Urothelium cell line (cell line): ENCODE results near the gene ACSS1.
A peak's percentile ranks its signal among the peaks of the same experiment; 100 is the strongest.

Source experiments
- DNase-seq: peaks from one replicate; pipeline ENCODE4 v3.0.0; 2011; ENCODE audit warnings: low spot score, mixed read lengths
- FAIRE-seq: peaks from 2 replicates; lab custom pipeline; 2011; peaks lifted over from hg19 to GRCh38; lab: Jason Lieb, UNC

ACSS1 gene

GRCh38 chr20:25033265-25033923 lies 24.5 kb downstream of the ACSS1 start:
- DNase-seq, result no peak
- FAIRE-seq, result no peak

DNA sequence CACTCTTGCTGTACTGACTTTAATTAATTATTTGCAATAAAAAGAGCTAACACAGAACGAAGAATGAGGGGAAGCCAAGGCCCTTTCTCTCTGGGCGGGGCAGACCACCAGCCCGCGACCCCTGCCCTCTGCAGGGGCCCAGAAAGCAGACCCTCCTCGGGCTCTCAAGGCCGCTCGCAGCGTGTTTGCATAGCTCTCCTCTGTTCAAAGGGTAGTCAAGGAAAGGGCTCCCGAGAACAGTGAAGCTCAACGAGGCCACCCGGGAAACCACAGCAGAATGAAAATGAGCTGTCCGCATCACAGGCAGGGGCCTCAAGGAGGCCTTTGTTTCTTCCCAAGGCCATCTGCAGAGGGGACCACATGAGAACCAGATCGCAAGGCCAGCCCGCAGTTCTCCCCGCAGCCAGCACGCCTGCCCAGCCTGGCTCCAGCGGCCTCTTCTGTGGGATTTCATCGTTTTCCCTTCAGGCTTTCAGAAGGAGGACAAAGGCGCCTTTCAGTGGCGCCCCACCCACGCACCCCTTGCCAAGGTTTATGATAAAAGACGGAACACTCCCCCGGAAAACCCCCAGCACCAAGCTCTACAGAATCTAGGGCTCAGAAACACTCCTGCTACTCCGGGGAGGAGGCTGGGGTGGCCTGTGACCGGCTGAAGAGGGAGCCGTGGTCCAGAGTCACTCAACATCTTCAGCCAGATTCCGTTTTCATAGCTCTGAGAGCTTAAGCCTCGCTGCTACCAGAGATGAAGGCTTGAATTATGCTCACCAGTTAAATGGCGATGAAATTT lies 25.3 kb downstream of the ACSS1 start:
- DNase-seq (peak; percentile 57), FAIRE-seq (no peak)

DNA sequence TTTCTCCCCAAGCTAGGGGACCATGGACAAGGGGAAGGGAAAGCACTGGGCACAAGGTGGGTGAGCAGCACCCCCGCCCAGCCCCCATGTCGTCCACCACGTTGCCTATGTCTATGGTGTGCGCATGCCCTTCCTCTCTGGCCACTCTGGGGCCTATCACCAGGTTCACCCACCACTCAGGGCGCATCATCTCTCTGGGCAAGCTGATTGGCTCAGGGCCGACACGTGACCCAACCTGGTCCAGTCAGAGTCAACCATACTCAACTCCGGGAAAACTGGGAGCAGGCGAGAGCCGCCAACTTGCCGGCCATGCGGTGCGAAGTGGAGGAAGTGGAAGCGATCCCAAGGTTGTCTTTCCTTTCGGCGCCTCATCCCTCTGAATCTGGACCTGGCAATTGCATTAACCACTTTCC lies 25.9 kb downstream of the ACSS1 start:
- DNase-seq (no peak), FAIRE-seq (no peak)

- no peak for DNase-seq
- FAIRE-seq, result no peak
Measured at GRCh38 chr20:25031241-25031640, 26.7 kb downstream of the ACSS1 start.

- FAIRE-seq (no peak), DNase-seq (no peak)
Measured at GRCh38 chr20:25030649-25031207, 27.2 kb downstream of the ACSS1 start.

- FAIRE-seq (no peak), DNase-seq (no peak)
Measured at GRCh38 chr20:25030007-25030648, 27.8 kb downstream of the ACSS1 start.

- no peak for DNase-seq
Measured at GRCh38 chr20:25025986-25026605, 31.8 kb downstream of the ACSS1 start.

GRCh38 chr20:25025091-25025861 lies 32.7 kb downstream of the ACSS1 start:
- FAIRE-seq (no peak), DNase-seq (no peak)

More at GRCh38 chr20:25025986-25026605, 31.8 kb downstream of the ACSS1 start:
- no peak for FAIRE-seq

DNA sequence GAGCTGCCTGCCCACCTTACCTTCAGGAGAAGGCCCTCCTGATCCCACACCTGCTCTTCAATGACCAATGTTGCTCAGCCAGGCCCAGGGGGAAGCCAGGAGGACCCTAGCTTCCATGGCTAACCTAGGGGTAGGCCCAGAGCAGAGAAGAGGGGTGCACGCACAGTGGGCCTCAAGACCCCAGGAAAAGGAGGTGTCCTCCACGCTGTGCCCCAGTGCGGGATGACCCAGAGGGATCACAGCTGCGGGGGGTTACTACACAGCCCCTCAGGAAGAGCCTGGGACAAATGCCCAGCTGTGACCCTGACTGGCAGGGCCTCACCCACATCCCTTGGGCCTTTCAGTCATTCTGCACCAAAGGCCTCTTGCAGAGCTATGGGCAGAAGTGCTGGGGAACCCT lies 33.8 kb downstream of the ACSS1 start:
- FAIRE-seq (no peak), DNase-seq (no peak)

- DNase-seq, result no peak
- no peak for FAIRE-seq
Measured at GRCh38 chr20:25023356-25023755, 34.6 kb downstream of the ACSS1 start.

DNA sequence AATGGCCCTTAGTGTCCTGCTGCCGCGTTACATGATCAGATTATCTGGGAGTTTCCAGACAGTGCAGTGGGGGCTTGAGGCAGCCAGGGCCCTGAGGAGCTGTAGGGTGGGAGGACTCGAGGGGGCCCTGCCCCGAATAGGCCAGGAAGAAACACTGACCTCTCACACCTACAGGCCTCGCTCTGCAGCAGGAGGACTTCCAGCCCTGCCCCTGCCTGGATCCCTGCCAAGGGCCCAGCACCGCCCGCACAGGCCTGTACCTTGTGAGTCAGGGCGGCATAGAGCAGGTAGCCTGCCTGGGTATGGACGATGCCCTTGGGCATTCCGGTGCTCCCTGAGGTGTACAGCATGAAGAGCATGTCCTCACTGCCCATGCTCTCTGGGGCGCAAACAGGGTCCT lies 35.3 kb downstream of the ACSS1 start:
- no peak for DNase-seq
- no peak for FAIRE-seq

DNA sequence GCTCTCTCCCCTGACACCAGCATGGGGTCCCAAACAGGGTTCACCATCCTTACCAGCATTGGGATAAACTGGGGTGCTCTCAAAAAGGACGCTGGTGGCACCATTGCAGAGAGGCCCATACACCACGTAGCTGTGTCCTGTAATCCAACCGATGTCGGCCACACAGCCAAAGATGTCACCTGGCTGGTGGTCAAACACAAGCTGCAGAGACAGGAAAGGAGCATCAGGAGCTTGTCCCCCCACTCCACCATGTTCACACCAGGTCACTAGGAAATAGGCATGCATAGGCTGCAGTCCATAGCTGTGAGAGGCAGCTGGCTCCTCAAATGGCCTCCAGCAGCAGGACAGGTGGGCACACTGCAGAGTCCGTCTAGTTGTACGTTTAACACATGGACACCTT lies 36.6 kb downstream of the ACSS1 start:
- FAIRE-seq (no peak), DNase-seq (no peak)

DNA sequence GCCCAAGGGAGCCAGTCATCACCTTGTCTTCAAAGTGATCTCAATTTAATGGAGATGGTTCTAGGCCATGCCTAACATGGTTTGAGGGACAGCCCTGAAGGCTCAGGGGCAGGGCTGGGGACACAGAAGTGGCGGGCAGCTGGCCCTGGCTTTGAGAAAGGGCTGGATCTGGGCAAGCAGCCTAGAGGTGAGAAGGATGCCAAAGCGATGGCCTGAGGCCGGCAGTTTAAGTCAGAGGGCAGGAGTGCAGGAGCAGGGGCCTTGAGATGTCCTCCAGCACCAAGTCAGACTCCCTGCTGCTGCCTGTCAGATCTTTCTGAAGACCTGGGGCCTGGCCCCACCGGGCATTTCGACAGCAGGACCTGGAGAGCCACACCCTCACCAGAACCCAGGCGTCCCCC lies 37.0 kb downstream of the ACSS1 start:
- DNase-seq, result no peak
- FAIRE-seq, result no peak

- DNase-seq, result no peak
Measured at GRCh38 chr20:25020345-25020744, 37.6 kb downstream of the ACSS1 start.

GRCh38 chr20:25019381-25020155 lies 38.4 kb downstream of the ACSS1 start:
- no peak for FAIRE-seq
- no peak for DNase-seq

More at GRCh38 chr20:25020345-25020744, 37.6 kb downstream of the ACSS1 start:
- no peak for FAIRE-seq

GRCh38 chr20:25018841-25019240 lies 39.1 kb downstream of the ACSS1 start:
- FAIRE-seq, result no peak
- DNase-seq, result no peak

- DNase-seq (no peak), FAIRE-seq (no peak)
Measured at GRCh38 chr20:25018425-25018824, 39.5 kb downstream of the ACSS1 start.

GRCh38 chr20:25017257-25017803 lies 40.6 kb downstream of the ACSS1 start:
- DNase-seq (no peak), FAIRE-seq (no peak)

GRCh38 chr20:25016471-25016870 lies 41.5 kb downstream of the ACSS1 start:
- FAIRE-seq (no peak), DNase-seq (no peak)
